Nephron progenitor cell (in vitro differentiated cells): ENCODE measurements around the gene INTS15.
A peak's percentile ranks its signal among the peaks of the same experiment; 100 is the strongest.

ENCODE experiments used
- DNase-seq: peaks from one replicate; pipeline ENCODE4 v3.0.0; 2021
- H3K27ac Mint-ChIP-seq: 2 replicates; pipeline ENCODE4 v1.8.0; 2021; ENCODE audit warnings: mild to moderate bottlenecking, moderate library complexity, mixed read lengths
- H3K27me3 Mint-ChIP-seq: 2 replicates; pipeline ENCODE4 v1.8.0; 2021; ENCODE audit warnings: mild to moderate bottlenecking, low read depth, mixed read lengths; ENCODE audit not compliant: poor library complexity
- H3K36me3 Mint-ChIP-seq: 2 replicates; pipeline ENCODE4 v1.8.0; 2021; ENCODE audit warnings: low read depth, mixed read lengths
- H3K4me1 Mint-ChIP-seq: 2 replicates; pipeline ENCODE4 v1.8.0; 2021; ENCODE audit warnings: mixed read lengths
- H3K4me3 Mint-ChIP-seq: 2 replicates; pipeline ENCODE4 v1.8.0; 2021; ENCODE audit warnings: mild to moderate bottlenecking, moderate library complexity, mixed read lengths
- H3K9me3 Mint-ChIP-seq: 2 replicates; pipeline ENCODE4 v1.8.0; 2021; ENCODE audit warnings: mild to moderate bottlenecking, moderate library complexity, mixed read lengths
- TF ChIP-seq, protein P1 (sequence below): fragments of 200-600 bp; sonication (generic); IDR thresholded peaks from 2 replicates; pipeline ENCODE4 v1.5.0; 2021; ENCODE audit warnings: antibody characterized with exemption

Gene INTS15

DNA sequence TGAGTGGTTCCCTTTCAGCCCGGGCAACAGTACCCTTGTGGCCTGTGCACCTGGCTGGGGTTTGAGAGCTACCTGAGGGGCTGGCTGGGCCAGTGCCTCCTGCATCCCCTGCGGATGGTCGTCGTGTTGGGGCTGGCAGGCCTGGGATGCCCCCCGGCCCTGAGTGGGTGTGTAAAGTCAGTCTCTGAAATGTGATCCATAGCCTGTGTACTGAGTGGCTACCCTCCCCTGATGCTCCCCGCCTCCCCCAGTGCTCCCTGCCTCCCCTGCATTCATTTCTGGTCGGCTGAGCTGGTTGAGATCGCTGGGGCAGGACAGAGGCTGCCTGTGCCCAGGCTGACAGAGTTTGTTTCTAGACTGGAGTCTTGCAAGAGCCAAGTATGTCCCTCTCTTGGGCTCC lies 56.6 kb downstream of the INTS15 start:
- peak overlapping the region; percentile 77 for H3K27ac Mint-ChIP-seq
- H3K36me3 Mint-ChIP-seq: peaks cover 48% of the 10 kb centered on the region
- peaks cover 15% of the 10 kb centered on the region for H3K9me3 Mint-ChIP-seq
- no peaks in the 10 kb centered on the region for H3K27me3 Mint-ChIP-seq
- TF ChIP-seq, protein P1, sequence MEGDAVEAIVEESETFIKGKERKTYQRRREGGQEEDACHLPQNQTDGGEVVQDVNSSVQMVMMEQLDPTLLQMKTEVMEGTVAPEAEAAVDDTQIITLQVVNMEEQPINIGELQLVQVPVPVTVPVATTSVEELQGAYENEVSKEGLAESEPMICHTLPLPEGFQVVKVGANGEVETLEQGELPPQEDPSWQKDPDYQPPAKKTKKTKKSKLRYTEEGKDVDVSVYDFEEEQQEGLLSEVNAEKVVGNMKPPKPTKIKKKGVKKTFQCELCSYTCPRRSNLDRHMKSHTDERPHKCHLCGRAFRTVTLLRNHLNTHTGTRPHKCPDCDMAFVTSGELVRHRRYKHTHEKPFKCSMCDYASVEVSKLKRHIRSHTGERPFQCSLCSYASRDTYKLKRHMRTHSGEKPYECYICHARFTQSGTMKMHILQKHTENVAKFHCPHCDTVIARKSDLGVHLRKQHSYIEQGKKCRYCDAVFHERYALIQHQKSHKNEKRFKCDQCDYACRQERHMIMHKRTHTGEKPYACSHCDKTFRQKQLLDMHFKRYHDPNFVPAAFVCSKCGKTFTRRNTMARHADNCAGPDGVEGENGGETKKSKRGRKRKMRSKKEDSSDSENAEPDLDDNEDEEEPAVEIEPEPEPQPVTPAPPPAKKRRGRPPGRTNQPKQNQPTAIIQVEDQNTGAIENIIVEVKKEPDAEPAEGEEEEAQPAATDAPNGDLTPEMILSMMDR: no peak
- peak; percentile 27 for DNase-seq
- H3K4me1 Mint-ChIP-seq: peaks cover 14% of the 10 kb centered on the region
- no peak overlapping the region for H3K4me3 Mint-ChIP-seq

DNA sequence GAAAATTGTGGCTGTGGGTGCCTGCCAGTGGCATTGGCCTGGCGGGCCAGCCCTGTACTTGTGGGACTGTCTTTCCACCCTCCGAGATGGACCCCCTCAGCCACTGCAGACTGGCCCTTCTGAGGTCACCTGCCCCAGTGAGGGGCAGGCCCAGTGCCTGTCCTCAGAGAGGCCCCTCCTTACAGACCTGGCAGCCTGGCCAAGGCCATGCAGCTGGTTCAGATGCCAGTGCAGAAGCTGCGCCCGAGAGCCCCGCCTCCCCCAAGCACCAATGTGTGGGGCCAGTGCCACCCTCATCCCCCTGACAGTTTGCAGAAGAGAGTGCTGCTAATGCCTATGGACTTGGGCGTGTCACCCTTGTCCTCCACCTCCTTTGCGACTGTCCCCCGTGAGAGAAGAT lies 57.3 kb downstream of the INTS15 start:
- no peak overlapping the region for H3K4me3 Mint-ChIP-seq
- H3K9me3 Mint-ChIP-seq: peaks cover 21% of the 10 kb centered on the region

DNA sequence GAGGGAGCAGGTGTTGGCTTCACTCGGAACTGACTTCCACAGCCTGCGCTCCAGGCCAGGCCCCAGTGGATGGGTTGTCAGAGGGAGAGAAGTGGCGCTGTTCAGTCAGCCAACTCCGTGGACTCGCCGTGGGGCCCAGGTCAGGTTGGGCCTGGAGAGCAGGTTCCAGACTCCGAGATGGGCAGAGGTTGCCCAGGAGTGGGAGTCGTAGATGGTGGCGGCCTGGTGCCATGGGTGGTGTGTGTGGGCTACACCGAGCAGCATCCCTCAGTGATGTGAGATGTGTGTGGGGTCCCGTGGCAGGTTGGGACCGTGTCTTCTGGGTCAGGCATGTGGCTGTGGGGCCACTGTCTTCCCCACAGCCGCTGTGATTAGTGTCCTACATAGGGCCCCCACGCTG lies 57.7 kb downstream of the INTS15 start:
- no peak for DNase-seq
- no peaks in the 10 kb centered on the region for H3K27me3 Mint-ChIP-seq
- peaks cover 14% of the 10 kb centered on the region for H3K4me1 Mint-ChIP-seq
- peaks cover 50% of the 10 kb centered on the region for H3K36me3 Mint-ChIP-seq
- no peak overlapping the region for H3K4me3 Mint-ChIP-seq
- no peak overlapping the region for H3K27ac Mint-ChIP-seq
- peaks cover 24% of the 10 kb centered on the region for H3K9me3 Mint-ChIP-seq
- TF ChIP-seq, protein P1: no peak

More for the DNA sequence above, 57.3 kb downstream of the INTS15 start:
- TF ChIP-seq, protein P1: no peak
- Mint-ChIP-seq H3K4me1 (peaks cover 14% of the 10 kb centered on the region), H3K27ac (no peak overlapping the region), H3K36me3 (peaks cover 48% of the 10 kb centered on the region), H3K27me3 (no peaks in the 10 kb centered on the region)
- no peak for DNase-seq

DNA sequence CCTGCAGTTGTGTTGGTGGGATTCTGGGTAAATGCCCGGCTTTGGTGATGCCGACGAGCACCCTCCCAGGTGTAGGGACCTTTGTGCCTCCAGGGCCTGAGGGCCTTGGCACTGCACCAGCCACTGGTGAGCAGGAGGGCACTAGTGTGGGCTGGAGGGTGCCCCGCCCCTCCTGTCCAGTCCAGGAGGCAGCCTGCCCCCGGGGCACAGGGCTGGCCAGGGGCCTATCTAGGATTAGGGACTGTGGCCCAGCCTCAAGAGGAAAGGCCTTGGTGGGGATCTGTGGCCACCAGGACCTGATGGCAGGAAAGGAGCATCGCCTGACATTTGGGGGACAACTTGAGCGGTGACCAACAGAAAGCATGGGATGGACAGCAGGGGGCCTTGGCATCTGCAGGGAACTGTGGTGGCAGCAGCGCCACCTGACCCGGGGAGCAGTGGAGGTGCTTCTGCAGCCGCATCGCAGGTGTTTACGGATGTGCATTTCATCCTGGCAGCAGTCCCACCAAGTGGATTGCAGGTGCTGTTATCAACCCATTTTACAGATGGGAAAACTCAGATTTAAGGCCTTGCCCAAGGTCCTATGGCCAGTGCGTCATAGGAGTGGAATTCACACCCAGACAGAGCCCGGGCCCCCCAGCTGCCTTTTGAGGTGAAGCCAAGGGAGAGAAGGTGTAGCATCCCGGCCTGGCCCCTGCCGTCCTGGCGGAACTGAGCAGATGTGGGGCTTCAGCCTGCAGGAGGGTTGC lies 58.4 kb downstream of the INTS15 start:
- DNase-seq: no peak

DNA sequence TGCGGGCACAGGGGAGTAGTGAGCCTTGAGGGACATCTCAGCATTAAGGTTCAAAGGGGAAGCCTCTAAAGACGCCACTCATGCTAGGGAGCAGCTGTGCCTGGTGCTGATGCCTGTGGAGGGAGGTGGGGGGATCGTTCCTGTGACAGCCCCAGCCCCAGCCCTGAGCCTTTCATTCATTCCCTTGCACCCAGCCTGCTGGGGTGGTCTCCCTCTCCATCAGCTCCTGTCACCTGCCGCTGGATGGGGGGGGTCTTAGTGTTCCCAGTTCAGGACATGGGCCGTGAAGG lies 58.9 kb downstream of the INTS15 start:
- H3K4me1 Mint-ChIP-seq: peaks cover 14% of the 10 kb centered on the region

More for the DNA sequence above, 58.4 kb downstream of the INTS15 start:
- Mint-ChIP-seq H3K9me3 (peaks cover 24% of the 10 kb centered on the region), H3K4me1 (peaks cover 14% of the 10 kb centered on the region), H3K27me3 (no peaks in the 10 kb centered on the region), H3K4me3 (no peak overlapping the region), H3K36me3 (peaks cover 50% of the 10 kb centered on the region), H3K27ac (no peak overlapping the region)
- TF ChIP-seq, protein P1: no peak

More for the DNA sequence above, 58.9 kb downstream of the INTS15 start:
- Mint-ChIP-seq H3K4me3 (no peak overlapping the region), H3K27ac (no peak overlapping the region), H3K36me3 (peaks cover 46% of the 10 kb centered on the region), H3K9me3 (peaks cover 24% of the 10 kb centered on the region), H3K27me3 (no peaks in the 10 kb centered on the region)
- DNase-seq: no peak
- TF ChIP-seq, protein P1: no peak
